SK-N-MC (cell line): ENCODE measurements around the gene CSNK1D.

Experiments used
- EZH2 ChIP-seq: fragments of 200-600 bp; sonication (generic); IDR thresholded peaks from one replicate; pipeline ENCODE4 v1.6.1; 2017; ENCODE audit warnings: antibody characterized with exemption
- POLR2AphosphoS5 ChIP-seq: IDR thresholded peaks from 2 replicates; pipeline ENCODE4 v1.6.1; 2012; ENCODE audit warnings: mild to moderate bottlenecking, low read depth, low read length, borderline replicate concordance

DNA sequence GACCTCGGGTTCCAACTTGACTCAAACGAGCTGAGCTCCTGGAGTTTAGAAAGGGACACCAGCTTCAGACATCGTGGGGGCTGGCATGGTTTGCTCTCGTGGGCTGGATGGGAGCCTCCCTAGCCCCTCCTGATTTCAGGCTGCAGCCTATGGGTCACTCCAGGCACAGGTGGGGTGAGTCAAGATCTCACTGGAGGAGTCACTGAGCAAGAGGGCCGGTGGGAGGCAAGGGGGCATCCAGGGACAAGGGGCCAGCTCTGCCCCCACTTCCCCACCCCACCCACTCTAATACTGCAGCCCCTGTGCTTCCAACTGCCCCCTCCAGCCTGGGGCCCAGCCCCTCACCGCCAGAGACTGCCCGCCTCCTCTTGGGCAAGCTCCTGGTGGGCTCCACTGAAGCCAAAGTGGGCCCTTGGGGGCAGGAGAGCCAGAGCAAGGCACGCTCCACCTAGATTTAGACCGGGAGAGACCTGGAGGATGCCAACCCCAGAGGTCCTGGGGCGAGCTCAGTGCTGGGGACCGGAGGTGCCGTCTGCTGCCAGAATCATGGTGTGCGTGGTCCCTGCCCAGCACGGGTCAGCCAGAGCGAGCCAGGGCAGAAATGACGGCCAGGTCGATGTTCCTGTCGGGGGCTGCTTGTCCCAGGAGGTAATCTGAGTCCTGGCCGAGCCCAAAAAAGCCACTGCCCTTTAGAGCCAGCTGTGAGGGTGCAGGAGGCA is 38.3 kb downstream of the CSNK1D start:
- TF ChIP-seq POLR2AphosphoS5: no peak
- TF ChIP-seq EZH2: no peak
